A673 (cell line): Measurements from ENCODE around the gene EGFL8.
"Not testable (repeated sequence)": the region's sequence is repeated elsewhere in the genome, so short reads cannot be mapped to it uniquely, and the experiment has no call there.

ENCODE experiments used
- CTCF ChIP-seq: fragments of 300-800, 200-600 bp; sonication (generic); conservative IDR thresholded peaks from 2 replicates; pipeline ENCODE4 v1.5.1; 2017; ENCODE audit warnings: low read depth, mild to moderate bottlenecking, antibody characterized with exemption, low read length, moderate library complexity, mixed read lengths
- EZH2 ChIP-seq: fragments of 200-600 bp; sonication (generic); IDR thresholded peaks from 2 replicates; pipeline ENCODE4 v1.6.1; 2017; ENCODE audit warnings: borderline replicate concordance, low read depth, mild to moderate bottlenecking, mixed read lengths, antibody characterized with exemption, low read length; ENCODE audit not compliant: poor library complexity, severe bottlenecking

GRCh38 chr6:32185681-32186131, 21.3 kb downstream of the EGFL8 start:
- not testable (repeated sequence) for TF ChIP-seq CTCF, EZH2
